ENCODE measurements around the gene SPSB4.

GRCh38 chr3:141096164-141096563 lies 45.0 kb downstream of the SPSB4 start:
- TF ChIP-seq EZH2 (IDR thresholded peaks at IDR 0.05): no peak
- TF ChIP-seq POLR2AphosphoS5 (IDR thresholded peaks at IDR 0.05; ENCODE audit: borderline replicate concordance, low read depth, low read length): no peak
